Measurements from ENCODE around the gene LRRC3C.

- TF ChIP-seq CTCF (IDR thresholded peaks at IDR 0.05) (no peak), POLR2A (IDR thresholded peaks at IDR 0.05) (no peak)
Measured at GRCh38 chr17:39953471-39953888, 25.9 kb downstream of the LRRC3C start.
